Endothelial cell of umbilical vein (primary cell): ENCODE data around the gene ME3. TPM values are rescaled to one million over a fixed set of nuclear protein-coding genes. Genes with fewer than 3 reads are reported as not detected.
A peak's percentile ranks its signal among the peaks of the same experiment; 100 is the strongest.

Experiments
- BruUV-seq: library from RNA; stranded (reverse); fragments of 400-500 nt; replicated peaks from 2 replicates; lab custom pipeline; 2021; lab: Mats Ljungman, UMichigan
- CTCF ChIA-PET: fragments of 300-600, 350-600 bp; sonication (Branson Sonifier 250); formaldehyde crosslinking; loops from one replicate; lab custom pipeline; 2021; ENCODE audit warnings: antibody characterized with exemption, inconsistent platforms; lab: Charles Lee
- POLR2A ChIA-PET: fragments of 300-600, 350-600 bp; sonication (Branson Sonifier 250); formaldehyde crosslinking; loops from one replicate; lab custom pipeline; 2021; ENCODE audit warnings: antibody characterized with exemption, inconsistent platforms; lab: Charles Lee
- DNase-seq: peaks from one replicate; pipeline ENCODE4 v3.0.0-alpha.2; 2011; ENCODE audit warnings: low read depth, low spot score
- FAIRE-seq: peaks from 2 replicates; lab custom pipeline; 2011; peaks lifted over from hg19 to GRCh38; lab: Jason Lieb, UNC
- H2AFZ ChIP-seq: 2 replicates; pipeline ENCODE4 v1.6.0; 2012; ENCODE audit warnings: low read depth, low read length, control low read depth, inconsistent platforms
- H3K27ac ChIP-seq: 2 replicates; pipeline ENCODE4 v1.5.1; 2011; ENCODE audit warnings: low read depth, mild to moderate bottlenecking, control low read depth, low read length, moderate library complexity; ENCODE audit not compliant: insufficient read depth
- H3K27me3 ChIP-seq, 2 experiments: 2 replicates each; pipeline versions ENCODE4 v1.6.0 to v1.6.1; 2011; ENCODE audit warnings: low read length in 2 of 2, mixed read lengths in 1 of 2; ENCODE audit not compliant: control insufficient read depth in 2 of 2, insufficient read depth in 2 of 2
- H3K36me3 ChIP-seq, 2 experiments: 2 replicates in 1 of 2; 3 replicates in 1 of 2; pipeline ENCODE4 v1.5.1; 2011; ENCODE audit warnings: low read length in 2 of 2, mild to moderate bottlenecking in 1 of 2, moderate library complexity in 1 of 2; ENCODE audit not compliant: control insufficient read depth in 2 of 2, insufficient read depth in 2 of 2; ENCODE audit errors: extremely low read depth in 1 of 2
- H3K4me1 ChIP-seq: 3 replicates; pipeline ENCODE4 v1.5.1; 2011; ENCODE audit warnings: mild to moderate bottlenecking, low read length; ENCODE audit not compliant: control insufficient read depth, insufficient read depth; ENCODE audit errors: extremely low read depth
- H3K4me2 ChIP-seq: 2 replicates; pipeline ENCODE4 v1.6.1; 2011; ENCODE audit warnings: low read length, control low read depth, mixed read lengths; ENCODE audit not compliant: insufficient read depth
- H3K4me3 ChIP-seq, 3 experiments: fragments of 200-600 bp in 1 of 3; sonication (generic), shearing (Covaris generic) in 1 of 3; replicated peaks in 1 of 3; 2 replicates each; pipeline ENCODE4 v1.5.1; 2011 to 2016; ENCODE audit warnings: control low read depth in 3 of 3, low read length in 3 of 3, mild to moderate bottlenecking in 2 of 3, inconsistent platforms in 1 of 3, low read depth in 1 of 3, moderate library complexity in 1 of 3; ENCODE audit not compliant: insufficient read depth in 1 of 3
- H3K79me2 ChIP-seq: 2 replicates; pipeline ENCODE4 v1.6.0; 2012; ENCODE audit warnings: low read length, inconsistent platforms; ENCODE audit not compliant: control insufficient read depth, insufficient read depth
- H3K9ac ChIP-seq: replicated peaks from 2 replicates; pipeline ENCODE3; 2011; ENCODE audit warnings: low read length, control low read depth; ENCODE audit not compliant: insufficient read depth; ENCODE audit errors: extremely low read depth
- H3K9me1 ChIP-seq: replicated peaks from 3 replicates; pipeline ENCODE4 v1.6.0; 2011; ENCODE audit warnings: mild to moderate bottlenecking, low read length; ENCODE audit not compliant: control insufficient read depth, insufficient read depth; ENCODE audit errors: extremely low read depth
- H3K9me3 ChIP-seq: replicated peaks from 2 replicates; pipeline ENCODE4 v1.5.1; 2012; ENCODE audit warnings: low read length, inconsistent platforms; ENCODE audit not compliant: control insufficient read depth, insufficient read depth
- H4K20me1 ChIP-seq: replicated peaks from 2 replicates; pipeline ENCODE3; 2011; ENCODE audit warnings: mild to moderate bottlenecking, low read length; ENCODE audit not compliant: control insufficient read depth, insufficient read depth; ENCODE audit errors: extremely low read depth
- CTCF ChIP-seq, 2 donors: IDR thresholded peaks; 1 replicate in 1 of 2; 2 replicates in 1 of 2; pipeline ENCODE4 v1.5.1; 2011; ENCODE audit warnings: low read length in 2 of 2, mild to moderate bottlenecking in 2 of 2, moderate library complexity in 2 of 2, control low read depth in 1 of 2, inconsistent platforms in 1 of 2, low read depth in 1 of 2; ENCODE audit not compliant: insufficient read depth in 1 of 2; ENCODE audit errors: extremely low read depth in 1 of 2
- EZH2 ChIP-seq: IDR thresholded peaks from 2 replicates; pipeline ENCODE4 v1.6.1; 2012; ENCODE audit warnings: borderline replicate concordance, low read depth, mild to moderate bottlenecking, moderate library complexity, low read length, inconsistent platforms; ENCODE audit not compliant: severe bottlenecking
- FOS ChIP-seq: IDR thresholded peaks from 2 replicates; pipeline ENCODE4 v1.6.1; 2011; ENCODE audit warnings: mild to moderate bottlenecking, low read length, moderate library complexity, borderline replicate concordance; ENCODE audit not compliant: insufficient read depth
- GATA2 ChIP-seq: IDR thresholded peaks from 2 replicates; pipeline ENCODE4 v1.7.0; 2011; ENCODE audit warnings: low read depth, mild to moderate bottlenecking, moderate library complexity, mixed read lengths, low read length; ENCODE audit not compliant: insufficient read length, insufficient read depth
- JUN ChIP-seq: IDR thresholded peaks from 2 replicates; pipeline ENCODE4 v1.6.1; 2011; ENCODE audit warnings: borderline replicate concordance, low read depth; ENCODE audit not compliant: insufficient read length, insufficient read depth
- MAX ChIP-seq: IDR thresholded peaks from 2 replicates; pipeline ENCODE4 v1.6.1; 2011; ENCODE audit not compliant: insufficient read depth, insufficient read length
- MYC ChIP-seq: IDR thresholded peaks from one replicate; pipeline ENCODE4 v1.6.1; 2011; ENCODE audit warnings: mild to moderate bottlenecking, low read depth, low read length
- POLR2A ChIP-seq: IDR thresholded peaks from 2 replicates; pipeline ENCODE4 v1.6.1; 2012; ENCODE audit warnings: low read depth, mild to moderate bottlenecking, control low read depth, low read length
- POLR2AphosphoS5 ChIP-seq: IDR thresholded peaks from 2 replicates; pipeline ENCODE4 v1.6.1; 2012; ENCODE audit warnings: low read depth, mild to moderate bottlenecking, control low read depth, low read length, moderate library complexity; ENCODE audit not compliant: insufficient read depth
- dilution Hi-C: fragments of 300-500 bp; cut with MboI; formaldehyde crosslinking; loops from one replicate; pipeline ENCODE4 v1.15.0; 2019; ENCODE audit warnings: low sequenced_read_pairs; ENCODE audit not compliant: extremely low pct_ligation_motif_present
- intact Hi-C: fragments of 100-400 bp; cut with micrococcal nuclease; formaldehyde crosslinking; loops from one replicate; pipeline ENCODE4 v1.10.0; 2022
- polyA plus RNA-seq, 4 experiments: library from polyadenylated mRNA; depleted of rRNA in 3 of 4; stranded (reverse) in 3 of 4; unstranded in 1 of 4; fragments of >200 nt; gene quantifications; 2 replicates each; pipeline versions ENCODE4 v1.2.1 to v1.2.3, GENCODE V29; 2011 to 2012; ENCODE audit warnings: missing spikeins in 1 of 4
- total RNA-seq: library from RNA; stranded (reverse); gene quantifications from 2 replicates; pipeline ENCODE4 v1.2.3, GENCODE V29; 2021

ME3 gene
- total and polyA plus RNA-seq, 2 donors (not counting 3 experiments of a cell fraction or from before 2014, with no cell fraction given), result 26.9 to 30.4 TPM

DNA sequence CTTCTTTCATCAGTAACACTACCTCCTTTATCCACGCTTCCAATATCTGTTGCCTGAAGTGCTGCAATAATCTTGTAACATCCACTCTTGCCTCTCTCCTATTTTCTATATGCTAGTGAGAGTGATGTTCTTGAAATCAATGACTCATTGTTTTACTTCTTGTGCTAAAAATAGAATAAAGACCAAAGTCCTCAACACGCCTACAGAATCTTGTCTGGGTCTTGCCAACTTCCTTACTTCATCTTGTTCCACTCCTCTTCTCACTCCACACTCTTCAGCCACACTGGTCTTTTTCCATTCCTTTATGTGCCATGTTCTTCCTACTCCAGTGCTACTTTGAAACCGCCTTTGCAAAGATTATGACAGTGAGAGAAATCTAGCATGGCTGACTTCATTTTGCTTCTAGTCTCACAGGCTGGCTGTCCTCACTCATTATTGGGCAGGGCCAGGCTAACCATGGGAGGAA is 161.3 kb downstream of the ME3 start:
- CTCF ChIA-PET, result no interaction called here
- H4K20me1 ChIP-seq, result no peaks in the 10 kb centered on the region
- H3K9me1 ChIP-seq, result no peaks in the 10 kb centered on the region
- POLR2A ChIA-PET, result no interaction called here
- BruUV-seq, result no TSS peak
- H3K27ac ChIP-seq, result no peak overlapping the region
- FAIRE-seq, result peak; percentile 74
- intact Hi-C loops, result loop anchor here (1.0 kb wide), 1 partner anchor 27 kb away; no protein-coding TSS in a partner anchor
- peak; percentile 53 for TF ChIP-seq FOS
- TF ChIP-seq MAX, result no peak
- TF ChIP-seq POLR2A, result no peak
- no peak for TF ChIP-seq EZH2
- TF ChIP-seq MYC, result no peak
- no peak for TF ChIP-seq CTCF (IDR thresholded peaks at IDR 0.05; ENCODE audit: extremely low read depth in 1 of 2, insufficient read depth in 1 of 2, low read depth in 1 of 2, low read length in 2 of 2)
- no peak for TF ChIP-seq POLR2AphosphoS5
- no peak for TF ChIP-seq GATA2
- TF ChIP-seq JUN, result peak; percentile 71
- no peak overlapping the region for H2AFZ ChIP-seq
- peak overlapping the region; percentile 16 for H3K4me2 ChIP-seq
- peaks cover 31% of the 10 kb centered on the region for H3K4me1 ChIP-seq
- no peak overlapping the region for H3K9ac ChIP-seq
- dilution Hi-C loops, result no loop called here
- H3K9me3 ChIP-seq, result no peaks in the 10 kb centered on the region
- no peaks in the 10 kb centered on the region for H3K27me3 ChIP-seq
- no peak overlapping the region for H3K4me3 ChIP-seq
- H3K79me2 ChIP-seq, result no peaks in the 10 kb centered on the region
- DNase-seq, result peak; percentile 61
- H3K36me3 ChIP-seq, result no peaks in the 10 kb centered on the region
